K562 treated with DMSO at 1 percent for 4 hours (cell line): ENCODE data around the gene SP140. TPM values are rescaled to one million over a fixed set of nuclear protein-coding genes. Genes with fewer than 3 reads are reported as not detected.

ENCODE experiments used
- total RNA-seq: library from RNA; unstranded; fragments of 300-600 nt; gene quantifications from 2 replicates; pipeline ENCODE4 v1.2.3, GENCODE V29; 2022; ENCODE audit not compliant: insufficient read depth

SP140 gene
- total RNA-seq, result 0.25 TPM in 1 of 2 replicates, not detected in the other

GRCh38 chr2:230225486-230225885 is at the start of gene SP140:
Gene SP140 (plus strand): TSS chr2:230225736. CDS start chr2:230225845, 109 bp downstream.

GRCh38 chr2:230219419-230220331 is 5.9 kb upstream of the SP140 start, which contains the start of gene SP110:
Gene SP110 (minus strand): TSS chr2:230219984. CDS start chr2:230216927, 3,057 bp downstream.

GRCh38 chr2:230326453-230327417 is 101.2 kb downstream of the SP140 start, which contains the start of gene SP140L:
Gene SP140L (plus strand): TSS chr2:230327193. CDS start chr2:230327270, 77 bp downstream.

Other genes with a start within 250 kb of the SP140 start
- not detected in 2 replicates for gene SLC16A14, start 156.8 kb upstream of the SP140 start, total RNA-seq
- 4.0 and 4.2 TPM in 2 replicates for gene SP110, start 5.8 kb upstream of the SP140 start, total RNA-seq
- gene SP140L, start 101.5 kb downstream of the SP140 start, total RNA-seq, result 11.0 and 14.6 TPM in 2 replicates
- gene SP100, start 190.5 kb downstream of the SP140 start, total RNA-seq, result 16.0 and 19.7 TPM in 2 replicates